GM23338 (cell line): Measurements from ENCODE around the gene RNASEH2A. TPM values are rescaled to one million over a fixed set of nuclear protein-coding genes. Genes with fewer than 3 reads are reported as not detected.

ENCODE experiments used
- ATAC-seq: fragments of 200-7000 bp; cut with Tn5 transposase; 3 replicates; pipeline ENCODE4 v1.9.1; 2020
- DNase-seq: peaks from one replicate; pipeline ENCODE4 v3.0.0-alpha.2; 2015; ENCODE audit warnings: low spot score
- H2AFZ ChIP-seq: fragments of 200-600 bp; sonication (generic); 2 replicates; pipeline ENCODE4 v1.8.0; 2016; ENCODE audit warnings: antibody characterized with exemption, mild to moderate bottlenecking, moderate library complexity
- H3F3A ChIP-seq: fragments of 200-600 bp; sonication (generic); replicated peaks from 2 replicates; pipeline ENCODE4 v1.8.0; 2017; ENCODE audit warnings: antibody characterized with exemption, mixed run types, low read depth
- H3K27ac ChIP-seq: fragments of 200-600 bp; sonication (generic); 2 replicates; pipeline ENCODE4 v1.6.1; 2016; ENCODE audit warnings: low read depth
- H3K27me3 ChIP-seq: fragments of 200-600 bp; sonication (generic); 2 replicates; pipeline ENCODE4 v1.8.0; 2016; ENCODE audit warnings: mild to moderate bottlenecking, mixed run types, moderate library complexity; ENCODE audit not compliant: insufficient read depth
- H3K36me3 ChIP-seq: fragments of 200-600 bp; sonication (generic); 2 replicates; pipeline ENCODE4 v1.8.0; 2016; ENCODE audit warnings: mild to moderate bottlenecking; ENCODE audit not compliant: insufficient read depth
- H3K4me1 ChIP-seq: fragments of 200-600 bp; sonication (generic); 2 replicates; pipeline ENCODE4 v1.8.0; 2016; ENCODE audit warnings: mild to moderate bottlenecking, moderate library complexity; ENCODE audit not compliant: insufficient read depth
- H3K4me2 ChIP-seq: fragments of 200-600 bp; sonication (generic); 2 replicates; pipeline ENCODE4 v1.7.1; 2017; ENCODE audit warnings: mixed run types
- H3K4me3 ChIP-seq: fragments of 200-600 bp; sonication (generic); 2 replicates; pipeline ENCODE4 v1.6.1; 2016; ENCODE audit warnings: mixed run types
- H3K79me2 ChIP-seq: fragments of 200-600 bp; sonication (generic); replicated peaks from 2 replicates; pipeline ENCODE4 v1.8.0; 2017; ENCODE audit warnings: mild to moderate bottlenecking; ENCODE audit not compliant: insufficient read depth
- H3K9me2 ChIP-seq: fragments of 200-600 bp; sonication (generic); 2 replicates; pipeline ENCODE4 v1.8.0; 2017; ENCODE audit not compliant: insufficient read depth
- H4K20me1 ChIP-seq: fragments of 200-600 bp; sonication (generic); replicated peaks from 2 replicates; pipeline ENCODE4 v1.8.0; 2017; ENCODE audit warnings: mild to moderate bottlenecking; ENCODE audit not compliant: insufficient read depth
- H3K27ac Mint-ChIP-seq: 2 replicates; pipeline ENCODE4 v1.8.0; 2020; ENCODE audit warnings: inconsistent platforms, mild to moderate bottlenecking, moderate library complexity, mixed read lengths
- H3K27me3 Mint-ChIP-seq: 3 replicates; pipeline ENCODE4 v1.8.0; 2022; ENCODE audit warnings: low read depth, mild to moderate bottlenecking, moderate library complexity, mixed read lengths, inconsistent platforms; ENCODE audit not compliant: insufficient read depth, poor library complexity
- H3K36me3 Mint-ChIP-seq: 3 replicates; pipeline ENCODE4 v1.8.0; 2021; ENCODE audit warnings: low read depth, mild to moderate bottlenecking, inconsistent platforms, moderate library complexity, mixed read lengths
- H3K4me1 Mint-ChIP-seq: 3 replicates; pipeline ENCODE4 v1.8.0; 2020; ENCODE audit warnings: mild to moderate bottlenecking, inconsistent platforms, mixed read lengths
- H3K4me3 Mint-ChIP-seq: 3 replicates; pipeline ENCODE4 v1.8.0; 2021; ENCODE audit warnings: moderate library complexity, mild to moderate bottlenecking, inconsistent platforms, mixed read lengths
- H3K9me3 Mint-ChIP-seq: 3 replicates; pipeline ENCODE4 v1.8.0; 2020; ENCODE audit warnings: moderate library complexity, mild to moderate bottlenecking, inconsistent platforms, mixed read lengths
- CREB1 ChIP-seq: fragments of 250-450 bp; sonication (Bioruptor Pico); IDR thresholded peaks from 2 replicates; pipeline ENCODE4 v1.5.0; 2020; ENCODE audit warnings: low read depth, mild to moderate bottlenecking, moderate library complexity
- POLR2AphosphoS5 ChIP-seq: IDR thresholded peaks from 2 replicates; pipeline ENCODE4 v1.6.1; 2016; ENCODE audit warnings: antibody characterized with exemption, low read depth
- REST ChIP-seq: IDR thresholded peaks from one replicate; pipeline ENCODE4 v1.6.1; 2018; ENCODE audit warnings: antibody characterized with exemption; ENCODE audit not compliant: unreplicated experiment
- ZNF114 ChIP-seq: fragments of 250-450 bp; sonication (Bioruptor Pico); IDR thresholded peaks from 2 replicates; pipeline ENCODE4 v1.5.0; 2020; ENCODE audit warnings: mild to moderate bottlenecking, moderate library complexity
- ZNF462 ChIP-seq: fragments of 250-450 bp; sonication (Bioruptor Pico); IDR thresholded peaks from 2 replicates; pipeline ENCODE4 v1.5.0; 2020; ENCODE audit warnings: mild to moderate bottlenecking, moderate library complexity
- polyA plus RNA-seq: library from polyadenylated mRNA; unstranded; fragments of >200 nt; fragmentation: Nextera tagmentation; extraction: Ambion mirVana; gene quantifications from 2 replicates; pipeline ENCODE4 v1.2.1, GENCODE V29; 2016
- total RNA-seq: library from RNA; depleted of rRNA; stranded (reverse); fragments of >200 nt; shearing (Covaris generic); gene quantifications from 2 replicates; pipeline ENCODE4 v1.2.3, GENCODE V29; 2014

The RNASEH2A gene
- total and polyA plus RNA-seq, 2 experiments from 2014 or later, result 39.4 to 68.2 TPM

GRCh38 chr19:12783849-12784393 is 22.5 kb upstream of the RNASEH2A start:
- Mint-ChIP-seq H3K27ac (no peak overlapping the region), H3K36me3 (no peaks in the 10 kb centered on the region)
- no peak overlapping the region for H3K27ac ChIP-seq

GRCh38 chr19:12784394-12784870 is 22.0 kb upstream of the RNASEH2A start:
- no peaks in the 10 kb centered on the region for H4K20me1 ChIP-seq
- no peaks in the 10 kb centered on the region for H3K36me3 ChIP-seq
- no peak for ATAC-seq
- no peak overlapping the region for H3K4me3 ChIP-seq
- H3K27me3 ChIP-seq, result no peaks in the 10 kb centered on the region
- H3K27ac ChIP-seq, result no peak overlapping the region
- H2AFZ ChIP-seq, result no peak overlapping the region
- peaks cover 30% of the 10 kb centered on the region for H3F3A ChIP-seq
- no peaks in the 10 kb centered on the region for H3K9me3 Mint-ChIP-seq
- peaks cover 13% of the 10 kb centered on the region for H3K27me3 Mint-ChIP-seq
- H3K4me1 Mint-ChIP-seq, result peaks cover 21% of the 10 kb centered on the region
- no peaks in the 10 kb centered on the region for H3K79me2 ChIP-seq
- no peak overlapping the region for H3K27ac Mint-ChIP-seq
- no peak for TF ChIP-seq CREB1 (CRISPR knock-in tag)
- DNase-seq, result no peak
- no peaks in the 10 kb centered on the region for H3K36me3 Mint-ChIP-seq
- no peak overlapping the region for H3K4me2 ChIP-seq
- H3K4me1 ChIP-seq, result peaks cover 30% of the 10 kb centered on the region
- H3K9me2 ChIP-seq, result no peaks in the 10 kb centered on the region
- no peak overlapping the region for H3K4me3 Mint-ChIP-seq

More at GRCh38 chr19:12783849-12784393, 22.5 kb upstream of the RNASEH2A start:
- peaks cover 29% of the 10 kb centered on the region for H3F3A ChIP-seq
- peaks cover 31% of the 10 kb centered on the region for H3K4me1 ChIP-seq
- Mint-ChIP-seq H3K27me3 (peaks cover 11% of the 10 kb centered on the region), H3K9me3 (no peaks in the 10 kb centered on the region), H3K4me3 (peak overlapping the region; percentile 68), H3K4me1 (peaks cover 23% of the 10 kb centered on the region)
- no peak overlapping the region for H2AFZ ChIP-seq
- H3K27me3 ChIP-seq, result no peaks in the 10 kb centered on the region
- no peaks in the 10 kb centered on the region for H3K79me2 ChIP-seq
- ATAC-seq, result no peak
- peak overlapping the region; percentile 68; the same call in 1 of the 2 replicates for H3K4me3 ChIP-seq
- DNase-seq, result no peak
- TF ChIP-seq POLR2AphosphoS5 (no peak), ZNF114 (CRISPR knock-in tag) (no peak)
- peak overlapping the region; percentile 86 for H3K4me2 ChIP-seq
- no peaks in the 10 kb centered on the region for H4K20me1 ChIP-seq
- no peaks in the 10 kb centered on the region for H3K36me3 ChIP-seq
- H3K9me2 ChIP-seq, result no peaks in the 10 kb centered on the region

- H3K27ac ChIP-seq, result no peak overlapping the region
- H3F3A ChIP-seq, result peaks cover 27% of the 10 kb centered on the region
- H3K36me3 ChIP-seq, result no peaks in the 10 kb centered on the region
- H3K4me2 ChIP-seq, result no peak overlapping the region
- H3K4me1 ChIP-seq, result peaks cover 25% of the 10 kb centered on the region
- H3K36me3 Mint-ChIP-seq, result no peaks in the 10 kb centered on the region
- H3K4me3 Mint-ChIP-seq, result no peak overlapping the region
- ATAC-seq (no peak), DNase-seq (no peak)
- H3K27me3 ChIP-seq, result no peaks in the 10 kb centered on the region
- no peaks in the 10 kb centered on the region for H4K20me1 ChIP-seq
- H3K4me3 ChIP-seq, result no peak overlapping the region
- H3K4me1 Mint-ChIP-seq, result peaks cover 18% of the 10 kb centered on the region
- H2AFZ ChIP-seq, result no peak overlapping the region
- H3K9me2 ChIP-seq, result no peaks in the 10 kb centered on the region
- no peaks in the 10 kb centered on the region for H3K79me2 ChIP-seq
- H3K27me3 Mint-ChIP-seq, result peaks cover 11% of the 10 kb centered on the region
- H3K27ac Mint-ChIP-seq, result no peak overlapping the region
- no peaks in the 10 kb centered on the region for H3K9me3 Mint-ChIP-seq
- TF ChIP-seq ZNF114 (CRISPR knock-in tag) (no peak), ZNF462 (no peak), POLR2AphosphoS5 (no peak), REST (no peak)
Observed at GRCh38 chr19:12784871-12785430, 21.4 kb upstream of the RNASEH2A start.
